Neuronal stem cell (in vitro differentiated cells): ENCODE data around the gene SDHAF4.

ENCODE experiments used
- DNase-seq: peaks from one replicate; pipeline ENCODE4 v3.0.0-alpha.2; 2013; ENCODE audit warnings: low spot score
- H2AFZ ChIP-seq: one replicate; pipeline ENCODE4 v1.6.1; 2013; ENCODE audit warnings: mild to moderate bottlenecking, low read length, inconsistent platforms
- H2AK5ac ChIP-seq: 2 replicates; pipeline ENCODE4 v1.6.1; 2013; ENCODE audit warnings: low read depth, mild to moderate bottlenecking, inconsistent platforms, low read length, moderate library complexity, mixed read lengths
- H2BK120ac ChIP-seq: 2 replicates; pipeline ENCODE4 v1.6.1; 2013; ENCODE audit warnings: low read depth, mild to moderate bottlenecking, inconsistent platforms, low read length, moderate library complexity, mixed read lengths
- H2BK12ac ChIP-seq: one replicate; pipeline ENCODE4 v1.6.1; 2013; ENCODE audit warnings: low read length, inconsistent platforms
- H2BK15ac ChIP-seq: 2 replicates; pipeline ENCODE4 v1.6.1; 2013; ENCODE audit warnings: mild to moderate bottlenecking, low read length, inconsistent platforms, mixed read lengths
- H2BK5ac ChIP-seq: one replicate; pipeline ENCODE4 v1.6.1; 2013; ENCODE audit warnings: inconsistent platforms, mild to moderate bottlenecking, low read length, moderate library complexity
- H3K14ac ChIP-seq: one replicate; pipeline ENCODE4 v1.6.1; 2013; ENCODE audit warnings: low read length, inconsistent platforms
- H3K18ac ChIP-seq: 2 replicates; pipeline ENCODE4 v1.6.1; 2013; ENCODE audit warnings: low read length, inconsistent platforms
- H3K23ac ChIP-seq: 2 replicates; pipeline ENCODE4 v1.6.1; 2013; ENCODE audit warnings: low read depth, mild to moderate bottlenecking, mixed read lengths, low read length, inconsistent platforms; ENCODE audit not compliant: poor library complexity
- H3K27ac ChIP-seq: replicated peaks from 3 replicates; pipeline ENCODE4 v1.5.1; 2013; ENCODE audit warnings: low read length, inconsistent platforms
- H3K27me3 ChIP-seq, 3 experiments: 2 replicates each; pipeline ENCODE4 v1.6.1; 2013; ENCODE audit warnings: low read length in 3 of 3, mild to moderate bottlenecking in 2 of 3, inconsistent platforms in 1 of 3, low read depth in 1 of 3, mixed read lengths in 1 of 3, moderate library complexity in 1 of 3; ENCODE audit not compliant: control insufficient read depth in 3 of 3, insufficient read depth in 3 of 3
- H3K36me3 ChIP-seq, 2 donors: replicated peaks in 1 of 2; 2 replicates each; pipeline ENCODE4 v1.6.1; 2013; ENCODE audit warnings: low read length in 2 of 2; ENCODE audit not compliant: control insufficient read depth in 2 of 2, insufficient read depth in 2 of 2
- H3K4ac ChIP-seq: 2 replicates; pipeline ENCODE4 v1.6.1; 2013; ENCODE audit warnings: inconsistent platforms, mild to moderate bottlenecking, low read length, moderate library complexity
- H3K4me1 ChIP-seq, 2 donors: 1 replicate in 1 of 2; 2 replicates in 1 of 2; pipeline ENCODE4 v1.6.1; 2013; ENCODE audit warnings: low read length in 2 of 2, low read depth in 1 of 2; ENCODE audit not compliant: control insufficient read depth in 2 of 2, insufficient read depth in 1 of 2
- H3K4me2 ChIP-seq: one replicate; pipeline ENCODE4 v1.6.1; 2013; ENCODE audit warnings: mild to moderate bottlenecking, low read length, inconsistent platforms; ENCODE audit not compliant: insufficient read depth, poor library complexity, severe bottlenecking
- H3K4me3 ChIP-seq, 2 donors: 2 replicates each; pipeline ENCODE4 v1.5.1; 2013; ENCODE audit warnings: low read length in 2 of 2, mild to moderate bottlenecking in 2 of 2, inconsistent platforms in 1 of 2, moderate library complexity in 1 of 2
- H3K79me1 ChIP-seq: one replicate; pipeline ENCODE4 v1.6.1; 2013; ENCODE audit warnings: low read depth, mild to moderate bottlenecking, inconsistent platforms, low read length, moderate library complexity
- H3K9ac ChIP-seq: one replicate; pipeline ENCODE4 v1.6.1; 2013; ENCODE audit warnings: mild to moderate bottlenecking, low read depth, low read length, inconsistent platforms; ENCODE audit not compliant: poor library complexity
- H3K9me3 ChIP-seq, 2 donors: replicated peaks in 1 of 2; 2 replicates each; pipeline versions ENCODE3 to v1.6.1; 2013; ENCODE audit warnings: low read length in 2 of 2, mild to moderate bottlenecking in 2 of 2, inconsistent platforms in 1 of 2, low read depth in 1 of 2, mixed read lengths in 1 of 2, moderate library complexity in 1 of 2; ENCODE audit not compliant: control insufficient read depth in 2 of 2, insufficient read depth in 1 of 2
- H4K8ac ChIP-seq: one replicate; pipeline ENCODE4 v1.6.1; 2013; ENCODE audit warnings: low read depth, mild to moderate bottlenecking, inconsistent platforms, low read length, moderate library complexity
- H4K91ac ChIP-seq: one replicate; pipeline ENCODE4 v1.6.1; 2013; ENCODE audit warnings: low read length, low read depth, mild to moderate bottlenecking, inconsistent platforms; ENCODE audit not compliant: poor library complexity
- WGBS, 2 donors: extraction: QIAGEN DNeasy Blood & Tissue Kit; methylation state at CpG; one replicate each; pipeline ENCODE4 v1.1.7; 2013; ENCODE audit warnings: missing lambda C conversion rate in 2 of 2, mixed read lengths in 1 of 2; ENCODE audit not compliant: insufficient read length in 2 of 2, insufficient replicate concordance in 1 of 2; ENCODE audit errors: extremely low coverage in 2 of 2; 5-methylcytosine and 5-hydroxymethylcytosine counted together

Gene SDHAF4

GRCh38 chr6:70586114-70586513 is 19.4 kb downstream of the SDHAF4 start:
- H3K27me3 ChIP-seq, result no peaks in the 10 kb centered on the region
- no peak for DNase-seq
- no peak overlapping the region for H3K4me2 ChIP-seq
- no peaks in the 10 kb centered on the region for H3K4me1 ChIP-seq
- no peak overlapping the region for H3K23ac ChIP-seq
- no peak overlapping the region for H3K14ac ChIP-seq
- H2AFZ ChIP-seq, result no peak overlapping the region
- WGBS, 2 donors, result no CpG with 5 or more reads among the region's 1 CpG
- no peak overlapping the region for H3K27ac ChIP-seq
- H2AK5ac ChIP-seq, result no peak overlapping the region
- H2BK120ac ChIP-seq, result no peak overlapping the region
- H4K91ac ChIP-seq, result no peak overlapping the region
- H2BK15ac ChIP-seq, result no peak overlapping the region
- H3K9ac ChIP-seq, result no peak overlapping the region
- H3K4ac ChIP-seq, result no peak overlapping the region
- no peak overlapping the region for H2BK12ac ChIP-seq
- no peak overlapping the region for H4K8ac ChIP-seq
- no peak overlapping the region for H2BK5ac ChIP-seq
- no peaks in the 10 kb centered on the region for H3K79me1 ChIP-seq
- H3K18ac ChIP-seq, result no peak overlapping the region
- peaks cover 8 to 85% of the 10 kb centered on the region in 2 donors for H3K36me3 ChIP-seq
- no peaks in the 10 kb centered on the region for H3K9me3 ChIP-seq
- H3K4me3 ChIP-seq, result no peak overlapping the region

DNA sequence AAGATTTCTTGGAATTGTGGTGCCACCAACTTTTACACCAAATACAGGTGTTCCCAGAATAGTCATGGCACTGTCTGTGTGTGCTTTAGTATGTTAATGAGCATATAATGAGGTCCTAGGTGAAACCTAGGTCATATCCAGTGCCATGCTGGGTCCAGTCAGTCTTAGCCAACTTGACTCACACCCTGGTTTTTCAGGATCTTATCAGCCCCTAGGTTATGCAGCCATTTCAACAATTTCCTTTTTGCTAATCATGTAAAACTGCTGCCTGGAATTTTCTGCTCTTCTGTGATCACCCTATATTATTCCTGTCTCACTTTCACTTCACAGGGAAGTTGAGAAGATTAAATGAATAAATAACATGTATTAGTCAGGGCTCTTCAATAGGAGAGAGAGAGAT is 23.7 kb downstream of the SDHAF4 start:
- no peak overlapping the region for H2BK15ac ChIP-seq
- H2AK5ac ChIP-seq, result no peak overlapping the region
- no peak overlapping the region for H3K4me2 ChIP-seq
- H2AFZ ChIP-seq, result no peak overlapping the region
- no peaks in the 10 kb centered on the region for H3K79me1 ChIP-seq
- H3K27ac ChIP-seq, result no peak overlapping the region
- H2BK120ac ChIP-seq, result no peak overlapping the region
- no peak overlapping the region for H2BK12ac ChIP-seq
- H3K18ac ChIP-seq, result no peak overlapping the region
- H3K23ac ChIP-seq, result no peak overlapping the region
- no peaks in the 10 kb centered on the region for H3K27me3 ChIP-seq
- H3K4me3 ChIP-seq, result no peak overlapping the region
- H3K9me3 ChIP-seq, result peaks cover 0 to 4% of the 10 kb centered on the region in 2 donors
- no peak overlapping the region for H3K14ac ChIP-seq
- peaks cover 5 to 47% of the 10 kb centered on the region in 2 donors for H3K36me3 ChIP-seq
- DNase-seq, result no peak
- no peak overlapping the region for H4K8ac ChIP-seq
- H2BK5ac ChIP-seq, result no peak overlapping the region
- no peak overlapping the region for H3K9ac ChIP-seq
- peaks cover 0 to 4% of the 10 kb centered on the region in 2 donors for H3K4me1 ChIP-seq
- no peak overlapping the region for H3K4ac ChIP-seq
- no peak overlapping the region for H4K91ac ChIP-seq

DNA sequence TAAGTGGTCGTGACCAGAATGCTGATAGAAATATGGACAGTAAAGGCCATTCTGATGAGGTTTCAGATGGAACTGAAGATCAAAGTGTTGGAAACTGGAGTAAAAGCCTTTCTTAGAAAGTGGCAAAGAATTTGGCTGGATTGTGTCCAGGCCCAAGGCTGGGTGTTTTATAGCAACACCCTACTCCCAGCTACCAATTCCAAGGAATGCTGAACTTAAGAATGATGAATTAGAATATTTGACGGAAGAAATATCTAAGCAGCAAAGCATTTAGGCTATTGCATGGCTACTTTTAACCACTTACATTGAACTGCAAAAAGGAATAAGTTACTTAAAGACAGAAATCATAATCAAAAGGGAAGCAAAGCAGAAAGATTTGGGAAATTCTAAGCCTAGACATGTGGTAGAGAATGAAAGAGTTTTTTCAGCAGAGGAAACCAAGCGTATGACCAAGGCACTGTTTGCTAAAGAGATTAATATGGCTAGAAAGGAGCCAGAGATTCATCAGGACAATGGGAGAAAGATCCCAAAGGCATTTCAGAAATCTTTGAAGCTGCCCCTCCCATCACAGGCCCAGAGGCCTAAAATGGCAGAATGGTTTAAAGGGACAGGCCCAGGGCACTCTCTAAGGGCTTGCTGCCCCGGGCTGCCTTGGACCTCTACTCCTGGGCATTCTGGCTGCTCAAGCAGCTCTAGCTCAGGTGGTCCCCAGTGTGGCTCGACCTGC is 25.8 kb downstream of the SDHAF4 start:
- H3K4me1 ChIP-seq, result peaks cover 0 to 4% of the 10 kb centered on the region in 2 donors
- no peak overlapping the region for H3K14ac ChIP-seq
- peak overlapping the region; percentile 42 for H3K27ac ChIP-seq
- no peak overlapping the region for H2AK5ac ChIP-seq
- peak overlapping the region; percentile 44 for H3K18ac ChIP-seq
- H2BK5ac ChIP-seq, result no peak overlapping the region
- H3K9me3 ChIP-seq, result peaks cover 0 to 4% of the 10 kb centered on the region in 2 donors
- H2BK12ac ChIP-seq, result no peak overlapping the region
- no peak overlapping the region for H4K91ac ChIP-seq
- H2AFZ ChIP-seq, result no peak overlapping the region
- H3K36me3 ChIP-seq, result peaks cover 3 to 32% of the 10 kb centered on the region in 2 donors
- no peak overlapping the region for H4K8ac ChIP-seq
- no peaks in the 10 kb centered on the region for H3K79me1 ChIP-seq
- H2BK120ac ChIP-seq, result no peak overlapping the region
- H3K4ac ChIP-seq, result no peak overlapping the region
- no peak overlapping the region for H2BK15ac ChIP-seq
- DNase-seq, result peak; percentile 4
- no CpG with 5 or more reads among the region's 5 CpGs for WGBS, 2 donors
- H3K27me3 ChIP-seq, result no peaks in the 10 kb centered on the region
- no peak overlapping the region for H3K23ac ChIP-seq
- no peak overlapping the region for H3K4me2 ChIP-seq
- no peak overlapping the region for H3K9ac ChIP-seq
- H3K4me3 ChIP-seq, result no peak overlapping the region

GRCh38 chr6:70593118-70593486 is 26.4 kb downstream of the SDHAF4 start:
- Histone ChIP-seq H3K14ac (no peak overlapping the region), H3K9ac (no peak overlapping the region), H3K4me1 (peaks cover 0 to 4% of the 10 kb centered on the region in 2 donors), H2AFZ (no peak overlapping the region), H3K4me2 (no peak overlapping the region), H3K4ac (no peak overlapping the region), H3K4me3 (no peak overlapping the region), H3K9me3 (peaks cover 0 to 4% of the 10 kb centered on the region in 2 donors), H3K36me3 (peaks cover 3 to 26% of the 10 kb centered on the region in 2 donors), H3K27me3 (no peaks in the 10 kb centered on the region), H3K23ac (no peak overlapping the region), H2BK12ac (no peak overlapping the region), H3K27ac (peak overlapping the region; percentile 42), H2BK5ac (no peak overlapping the region), H4K91ac (no peak overlapping the region), H2AK5ac (no peak overlapping the region), H3K79me1 (no peaks in the 10 kb centered on the region), H2BK15ac (no peak overlapping the region), H3K18ac (peak overlapping the region; percentile 44), H2BK120ac (no peak overlapping the region), H4K8ac (peak overlapping the region; percentile 68)
- WGBS, 2 donors, result no CpG with 5 or more reads among the region's 3 CpGs
- DNase-seq, result no peak
